Astrocyte (in vitro differentiated cells and primary cell): ENCODE data around the gene SMPD3. TPM values are rescaled to one million over a fixed set of nuclear protein-coding genes. Genes with fewer than 3 reads are reported as not detected.

ENCODE experiments used
- DNase-seq: peaks from one replicate; pipeline ENCODE4 v3.0.0-alpha.2; 2010; ENCODE audit warnings: low read depth
- FAIRE-seq: peaks from 2 replicates; lab custom pipeline; 2011; peaks lifted over from hg19 to GRCh38; lab: Jason Lieb, UNC
- H2AFZ ChIP-seq: 2 replicates; pipeline ENCODE4 v1.6.0; 2012; ENCODE audit warnings: low read depth, low read length, inconsistent platforms
- H3K27ac ChIP-seq: 2 replicates; pipeline ENCODE4 v1.5.1; 2011; ENCODE audit warnings: low read depth, low read length, inconsistent platforms
- H3K27me3 ChIP-seq: 2 replicates; pipeline ENCODE4 v1.6.0; 2011; ENCODE audit warnings: low read length, inconsistent platforms; ENCODE audit not compliant: insufficient read depth
- H3K36me3 ChIP-seq: 2 replicates; pipeline ENCODE4 v1.5.1; 2011; ENCODE audit warnings: low read length, inconsistent platforms; ENCODE audit not compliant: insufficient read depth
- H3K4me1 ChIP-seq: 2 replicates; pipeline ENCODE4 v1.5.1; 2011; ENCODE audit warnings: low read length, inconsistent platforms; ENCODE audit not compliant: insufficient read depth
- H3K4me2 ChIP-seq: 2 replicates; pipeline ENCODE4 v1.6.0; 2012; ENCODE audit warnings: low read length, inconsistent platforms
- H3K4me3 ChIP-seq: 2 replicates; pipeline ENCODE4 v1.5.1; 2011; ENCODE audit warnings: low read depth, mild to moderate bottlenecking, low read length, inconsistent platforms; ENCODE audit not compliant: insufficient read depth
- H3K79me2 ChIP-seq: 2 replicates; pipeline ENCODE4 v1.6.0; 2012; ENCODE audit warnings: mild to moderate bottlenecking, low read length, inconsistent platforms; ENCODE audit not compliant: insufficient read depth
- H3K9ac ChIP-seq: 2 replicates; pipeline ENCODE4 v1.6.0; 2012; ENCODE audit warnings: mild to moderate bottlenecking, low read length, inconsistent platforms
- H3K9me3 ChIP-seq: 2 replicates; pipeline ENCODE4 v1.5.1; 2012; ENCODE audit warnings: low read depth, mild to moderate bottlenecking, low read length, inconsistent platforms; ENCODE audit not compliant: insufficient read depth
- H4K20me1 ChIP-seq: 2 replicates; pipeline ENCODE4 v1.6.0; 2012; ENCODE audit warnings: low read length, inconsistent platforms; ENCODE audit not compliant: insufficient read depth
- H3K27ac Mint-ChIP-seq: one replicate; pipeline ENCODE4 v1.8.0; 2021; ENCODE audit warnings: mild to moderate bottlenecking, mixed read lengths; ENCODE audit not compliant: unreplicated experiment
- H3K27me3 Mint-ChIP-seq: one replicate; pipeline ENCODE4 v1.8.0; 2021; ENCODE audit warnings: low read depth, mixed read lengths; ENCODE audit not compliant: unreplicated experiment
- H3K36me3 Mint-ChIP-seq: one replicate; pipeline ENCODE4 v1.8.0; 2021; ENCODE audit warnings: low read depth, mixed read lengths; ENCODE audit not compliant: unreplicated experiment
- H3K4me1 Mint-ChIP-seq: one replicate; pipeline ENCODE4 v1.8.0; 2021; ENCODE audit warnings: low read depth, mixed read lengths; ENCODE audit not compliant: unreplicated experiment
- H3K4me3 Mint-ChIP-seq: one replicate; pipeline ENCODE4 v1.8.0; 2021; ENCODE audit warnings: mild to moderate bottlenecking, moderate library complexity, mixed read lengths; ENCODE audit not compliant: unreplicated experiment
- H3K9me3 Mint-ChIP-seq: one replicate; pipeline ENCODE4 v1.8.0; 2021; ENCODE audit warnings: mild to moderate bottlenecking, mixed read lengths; ENCODE audit not compliant: unreplicated experiment
- EZH2 ChIP-seq: IDR thresholded peaks from 2 replicates; pipeline ENCODE4 v1.6.1; 2012; ENCODE audit warnings: mild to moderate bottlenecking, low read length, inconsistent platforms; ENCODE audit not compliant: insufficient read depth
- total RNA-seq: library from RNA; stranded (reverse); gene quantifications from 2 replicates; pipeline ENCODE4 v1.2.1, GENCODE V29; 2021
- TF ChIP-seq, protein P1 (sequence below): IDR thresholded peaks from 2 replicates; pipeline ENCODE4 v1.5.1; 2011; ENCODE audit warnings: low read depth, mild to moderate bottlenecking, inconsistent platforms, low read length, moderate library complexity; ENCODE audit not compliant: insufficient read depth

The SMPD3 gene
- total RNA-seq, 1 donor from 2014 or later: 0.25 TPM

DNA sequence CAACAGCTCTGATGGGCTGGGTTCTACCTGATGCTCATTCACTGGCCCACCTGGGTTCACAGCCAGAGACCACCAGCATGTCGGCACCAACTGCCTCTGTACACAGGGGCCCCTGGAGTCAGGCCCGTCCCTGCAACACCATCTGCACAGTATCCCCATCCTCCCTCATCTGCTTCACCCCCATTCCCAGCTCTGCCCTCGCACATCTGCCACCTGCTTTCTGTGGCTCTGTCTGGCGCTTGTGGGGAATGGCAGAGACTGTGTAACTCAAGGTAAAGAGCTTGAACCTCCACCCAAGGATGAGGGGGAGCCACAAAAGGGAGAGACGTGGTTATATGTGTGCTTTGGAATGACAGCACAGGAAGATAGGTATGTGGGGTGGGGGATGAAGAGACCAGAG, 27.2 kb downstream of the SMPD3 start:
- peaks cover 5% of the 10 kb centered on the region for H3K27me3 ChIP-seq
- Mint-ChIP-seq H3K27me3 (peaks cover 39% of the 10 kb centered on the region), H3K4me3 (no peak overlapping the region), H3K27ac (no peak overlapping the region), H3K36me3 (peaks cover 2% of the 10 kb centered on the region), H3K4me1 (peaks cover 4% of the 10 kb centered on the region), H3K9me3 (peaks cover 3% of the 10 kb centered on the region)
- no peaks in the 10 kb centered on the region for H3K4me1 ChIP-seq
- no peak overlapping the region for H3K4me3 ChIP-seq
- no peaks in the 10 kb centered on the region for H3K9me3 ChIP-seq
- no peak overlapping the region for H3K27ac ChIP-seq
- DNase-seq (no peak), FAIRE-seq (no peak)
- no peaks in the 10 kb centered on the region for H3K36me3 ChIP-seq
- H3K9ac ChIP-seq: no peak overlapping the region
- H3K4me2 ChIP-seq: no peak overlapping the region
- H2AFZ ChIP-seq: no peak overlapping the region
- H4K20me1 ChIP-seq: no peaks in the 10 kb centered on the region
- H3K79me2 ChIP-seq: no peaks in the 10 kb centered on the region
- TF ChIP-seq, protein P1, sequence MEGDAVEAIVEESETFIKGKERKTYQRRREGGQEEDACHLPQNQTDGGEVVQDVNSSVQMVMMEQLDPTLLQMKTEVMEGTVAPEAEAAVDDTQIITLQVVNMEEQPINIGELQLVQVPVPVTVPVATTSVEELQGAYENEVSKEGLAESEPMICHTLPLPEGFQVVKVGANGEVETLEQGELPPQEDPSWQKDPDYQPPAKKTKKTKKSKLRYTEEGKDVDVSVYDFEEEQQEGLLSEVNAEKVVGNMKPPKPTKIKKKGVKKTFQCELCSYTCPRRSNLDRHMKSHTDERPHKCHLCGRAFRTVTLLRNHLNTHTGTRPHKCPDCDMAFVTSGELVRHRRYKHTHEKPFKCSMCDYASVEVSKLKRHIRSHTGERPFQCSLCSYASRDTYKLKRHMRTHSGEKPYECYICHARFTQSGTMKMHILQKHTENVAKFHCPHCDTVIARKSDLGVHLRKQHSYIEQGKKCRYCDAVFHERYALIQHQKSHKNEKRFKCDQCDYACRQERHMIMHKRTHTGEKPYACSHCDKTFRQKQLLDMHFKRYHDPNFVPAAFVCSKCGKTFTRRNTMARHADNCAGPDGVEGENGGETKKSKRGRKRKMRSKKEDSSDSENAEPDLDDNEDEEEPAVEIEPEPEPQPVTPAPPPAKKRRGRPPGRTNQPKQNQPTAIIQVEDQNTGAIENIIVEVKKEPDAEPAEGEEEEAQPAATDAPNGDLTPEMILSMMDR: no peak
- no peak for TF ChIP-seq EZH2

DNA sequence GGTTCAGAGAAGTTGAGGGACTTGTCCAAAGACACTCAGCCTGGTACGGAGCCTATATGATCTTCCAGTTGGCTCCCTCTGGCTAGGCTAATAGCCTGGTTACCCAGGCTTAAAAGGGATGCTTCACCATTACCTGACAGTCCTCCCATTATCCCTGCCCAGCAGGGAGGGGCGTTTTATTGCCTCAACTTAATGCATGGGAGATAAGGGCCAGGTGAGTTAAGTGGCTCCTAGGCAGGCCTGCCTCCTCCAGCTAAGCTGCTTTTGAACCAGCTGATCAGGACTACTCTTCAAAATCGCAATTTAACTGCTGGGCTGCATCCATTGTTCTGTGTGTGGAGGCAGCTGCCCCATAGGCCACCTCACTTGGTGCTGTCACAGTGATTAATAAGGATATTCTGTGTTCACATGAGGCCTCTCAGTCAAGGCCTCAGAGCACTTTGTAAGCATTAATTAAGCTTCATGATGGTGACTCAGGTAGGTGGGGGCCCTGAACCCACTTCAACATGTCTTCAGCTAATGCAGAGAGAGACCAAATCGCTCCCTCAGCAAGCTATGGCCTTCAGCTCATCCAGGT, 27.9 kb downstream of the SMPD3 start:
- no peaks in the 10 kb centered on the region for H3K9me3 ChIP-seq
- no peak overlapping the region for H3K27ac ChIP-seq
- peaks cover 4% of the 10 kb centered on the region for H3K4me1 Mint-ChIP-seq
- no peaks in the 10 kb centered on the region for H3K79me2 ChIP-seq
- H3K27ac Mint-ChIP-seq: no peak overlapping the region
- no peak overlapping the region for H2AFZ ChIP-seq
- H3K27me3 ChIP-seq: peaks cover 5% of the 10 kb centered on the region
- no peak overlapping the region for H3K4me2 ChIP-seq
- TF ChIP-seq EZH2: no peak
- TF ChIP-seq, protein P1: no peak
- H3K9me3 Mint-ChIP-seq: peaks cover 3% of the 10 kb centered on the region
- no peaks in the 10 kb centered on the region for H3K36me3 ChIP-seq
- no peak overlapping the region for H3K4me3 Mint-ChIP-seq
- H3K27me3 Mint-ChIP-seq: peaks cover 37% of the 10 kb centered on the region
- H3K4me1 ChIP-seq: no peaks in the 10 kb centered on the region
- H3K36me3 Mint-ChIP-seq: peaks cover 2% of the 10 kb centered on the region
- no peaks in the 10 kb centered on the region for H4K20me1 ChIP-seq
- no peak overlapping the region for H3K9ac ChIP-seq
- no peak overlapping the region for H3K4me3 ChIP-seq
- no peak for FAIRE-seq
- DNase-seq: no peak

DNA sequence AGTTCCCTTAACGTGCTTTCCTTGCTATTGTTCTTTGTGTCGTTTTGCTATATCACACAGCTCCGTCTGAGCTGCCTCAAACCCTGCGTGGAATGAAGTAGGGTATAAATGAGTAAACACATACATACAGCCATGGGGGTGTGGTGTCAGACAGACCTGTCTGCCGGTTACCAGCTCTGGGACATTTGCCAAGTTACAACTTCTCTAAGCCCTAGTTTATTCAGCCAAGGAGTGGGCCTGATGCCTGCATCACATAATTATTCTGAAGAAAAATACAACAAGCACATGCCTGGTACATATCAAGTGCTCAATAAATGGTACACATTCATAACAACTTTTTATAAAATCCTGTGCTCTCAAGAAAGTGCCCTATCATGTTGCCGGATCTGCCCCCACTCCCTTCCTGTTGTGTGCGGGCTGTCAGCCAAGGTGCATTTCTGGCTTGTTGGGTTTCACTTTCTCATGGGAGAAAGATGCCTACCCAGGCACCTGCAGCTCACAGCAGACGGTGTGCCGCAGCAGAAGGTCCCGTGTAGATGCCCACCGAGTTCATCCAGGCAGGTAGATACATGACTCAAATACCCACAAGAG, 30.5 kb downstream of the SMPD3 start:
- no peak overlapping the region for H3K4me3 ChIP-seq

More for the DNA sequence above, 30.5 kb downstream of the SMPD3 start:
- TF ChIP-seq, protein P1: no peak
- no peak for TF ChIP-seq EZH2
- H4K20me1 ChIP-seq: no peaks in the 10 kb centered on the region
- H3K9ac ChIP-seq: no peak overlapping the region
- H3K36me3 ChIP-seq: no peaks in the 10 kb centered on the region
- H3K9me3 ChIP-seq: no peaks in the 10 kb centered on the region
- Mint-ChIP-seq H3K27ac (no peak overlapping the region), H3K27me3 (peaks cover 43% of the 10 kb centered on the region), H3K4me1 (peaks cover 4% of the 10 kb centered on the region), H3K4me3 (no peak overlapping the region), H3K9me3 (peaks cover 3% of the 10 kb centered on the region), H3K36me3 (peaks cover 2% of the 10 kb centered on the region)
- FAIRE-seq: no peak
- no peak overlapping the region for H2AFZ ChIP-seq
- peaks cover 3% of the 10 kb centered on the region for H3K27me3 ChIP-seq
- H3K79me2 ChIP-seq: no peaks in the 10 kb centered on the region
- no peak overlapping the region for H3K27ac ChIP-seq
- DNase-seq: no peak
- H3K4me2 ChIP-seq: no peak overlapping the region
- no peaks in the 10 kb centered on the region for H3K4me1 ChIP-seq
